SU-DHL-6 (cell line): Measurements from ENCODE around the gene KCNK3.

Experiments used
- H2AFZ ChIP-seq: fragments of 200-600 bp; sonication (generic); 2 replicates; pipeline ENCODE4 v1.6.1; 2014; ENCODE audit warnings: low read depth, mild to moderate bottlenecking, moderate library complexity, mixed read lengths, antibody characterized with exemption, low read length; ENCODE audit not compliant: severe bottlenecking
- H3F3A ChIP-seq: fragments of 200-600 bp; shearing (Covaris generic); 2 replicates; pipeline ENCODE4 v1.6.0; 2016; ENCODE audit warnings: antibody characterized with exemption, mild to moderate bottlenecking; ENCODE audit not compliant: insufficient read depth
- H3K27ac ChIP-seq: fragments of 200-600 bp; sonication (generic); 2 replicates; pipeline ENCODE4 v1.5.1; 2016; ENCODE audit warnings: low read depth, mild to moderate bottlenecking, low read length, moderate library complexity, mixed read lengths
- H3K27me3 ChIP-seq: fragments of 200-600 bp; sonication (generic), shearing (Covaris generic); 2 replicates; pipeline ENCODE4 v1.6.0; 2014; ENCODE audit warnings: mild to moderate bottlenecking, low read length
- H3K36me3 ChIP-seq: fragments of 200-600 bp; sonication (generic); 2 replicates; pipeline ENCODE4 v1.6.1; 2014; ENCODE audit warnings: mild to moderate bottlenecking, low read length, mixed read lengths
- H3K4me2 ChIP-seq: fragments of 300-600, 200-600 bp; shearing (Covaris generic), sonication (generic); 2 replicates; pipeline ENCODE4 v1.6.0; 2014; ENCODE audit warnings: low read length, low read depth, mild to moderate bottlenecking; ENCODE audit not compliant: poor library complexity, severe bottlenecking
- H3K4me3 ChIP-seq: fragments of 200-600 bp; sonication (generic); 2 replicates; pipeline ENCODE4 v1.5.1; 2014; ENCODE audit warnings: antibody characterized with exemption, low read length, mild to moderate bottlenecking, mixed read lengths; ENCODE audit not compliant: insufficient read depth, poor library complexity, severe bottlenecking
- H3K79me2 ChIP-seq: fragments of 200-600 bp; sonication (generic); 2 replicates; pipeline ENCODE4 v1.6.1; 2014; ENCODE audit warnings: mild to moderate bottlenecking, low read length, moderate library complexity; ENCODE audit not compliant: insufficient read depth
- H3K9ac ChIP-seq: fragments of 200-600 bp; sonication (generic); 2 replicates; pipeline ENCODE4 v1.7.0; 2014; ENCODE audit warnings: mild to moderate bottlenecking, low read length
- H3K9me2 ChIP-seq: fragments of 200-600 bp; sonication (generic); replicated peaks from 2 replicates; pipeline ENCODE4 v1.6.1; 2014; ENCODE audit warnings: low read length; ENCODE audit not compliant: insufficient read depth
- H3K9me3 ChIP-seq: fragments of 200-600 bp; sonication (generic); 2 replicates; pipeline ENCODE4 v1.6.1; 2014; ENCODE audit warnings: low read length, mixed read lengths; ENCODE audit not compliant: insufficient read depth
- H4K20me1 ChIP-seq: fragments of 200-600 bp; sonication (generic); 2 replicates; pipeline ENCODE4 v1.6.1; 2014; ENCODE audit warnings: low read depth, mild to moderate bottlenecking, antibody characterized with exemption, low read length, moderate library complexity, mixed read lengths
- CTCF ChIP-seq: fragments of 200-600 bp; sonication (generic); IDR thresholded peaks from one replicate; pipeline ENCODE4 v1.5.1; 2017; ENCODE audit warnings: antibody characterized with exemption, mild to moderate bottlenecking, low read length, moderate library complexity; ENCODE audit not compliant: insufficient read depth, poor library complexity, severe bottlenecking
- EZH2phosphoT487 ChIP-seq: fragments of 200-600 bp; sonication (generic), shearing (Covaris generic); conservative IDR thresholded peaks from 2 replicates; pipeline ENCODE4 v1.6.1; 2018; ENCODE audit warnings: mild to moderate bottlenecking, antibody characterized with exemption, low read length, moderate library complexity, mixed read lengths

Gene KCNK3

GRCh38 chr2:26716340-26716739 is 23.8 kb downstream of the KCNK3 start:
- Histone ChIP-seq H3K79me2 (no peaks in the 10 kb centered on the region), H3K9ac (no peak overlapping the region), H3F3A (no peaks in the 10 kb centered on the region), H2AFZ (no peak overlapping the region), H3K36me3 (no peaks in the 10 kb centered on the region), H3K9me2 (no peaks in the 10 kb centered on the region), H3K9me3 (no peaks in the 10 kb centered on the region), H3K27ac (no peak overlapping the region), H3K4me3 (no peak overlapping the region), H4K20me1 (no peaks in the 10 kb centered on the region), H3K4me2 (no peak overlapping the region), H3K27me3 (no peaks in the 10 kb centered on the region)
- TF ChIP-seq CTCF: no peak

- Histone ChIP-seq H3K9me2 (no peaks in the 10 kb centered on the region), H2AFZ (no peak overlapping the region), H3K9ac (no peak overlapping the region), H3F3A (no peaks in the 10 kb centered on the region), H3K36me3 (no peaks in the 10 kb centered on the region), H3K79me2 (no peaks in the 10 kb centered on the region), H3K27ac (no peak overlapping the region), H4K20me1 (no peaks in the 10 kb centered on the region), H3K4me2 (no peak overlapping the region), H3K9me3 (no peaks in the 10 kb centered on the region), H3K27me3 (no peaks in the 10 kb centered on the region), H3K4me3 (no peak overlapping the region)
- TF ChIP-seq CTCF: no peak
- TF ChIP-seq EZH2phosphoT487: no peak
These were observed 24.2 kb downstream of the KCNK3 start for GRCh38 chr2:26716769-26717168.

- Histone ChIP-seq H3K79me2 (no peaks in the 10 kb centered on the region), H2AFZ (no peak overlapping the region)
These were observed 24.8 kb downstream of the KCNK3 start for GRCh38 chr2:26717362-26717761.

More at GRCh38 chr2:26717362-26717761, 24.8 kb downstream of the KCNK3 start:
- Histone ChIP-seq H3K36me3 (no peaks in the 10 kb centered on the region), H3K4me3 (no peak overlapping the region), H3K4me2 (no peak overlapping the region), H4K20me1 (no peaks in the 10 kb centered on the region), H3K9me2 (no peaks in the 10 kb centered on the region), H3F3A (no peaks in the 10 kb centered on the region), H3K9ac (no peak overlapping the region), H3K27me3 (no peaks in the 10 kb centered on the region), H3K9me3 (no peaks in the 10 kb centered on the region), H3K27ac (no peak overlapping the region)
- TF ChIP-seq EZH2phosphoT487 (no peak), CTCF (no peak)
